Measurements from ENCODE around the gene SURF1. TPM values are rescaled to one million over a fixed set of nuclear protein-coding genes. Genes with fewer than 3 reads are reported as not detected.
"Not testable (repeated sequence)": the region's sequence is repeated elsewhere in the genome, so short reads cannot be mapped to it uniquely, and the experiment has no call there.

Gene SURF1
- total RNA-seq, 1 experiment from 2014 or later, result 57.7 TPM

- H3K4me1 ChIP-seq (replicated peaks; ENCODE audit: insufficient read depth), result no peaks in the 10 kb centered on the region
- CTCF ChIA-PET, result no interaction called here
- no peaks in the 10 kb centered on the region; the same call in 1 of the 2 replicates for H3K36me3 ChIP-seq (ENCODE audit: low read depth)
- no peak overlapping the region for H2AFZ ChIP-seq
- no peaks in the 10 kb centered on the region for H3K27me3 ChIP-seq (ENCODE audit: insufficient read depth, low read depth)
- no peak overlapping the region for H3K4me3 ChIP-seq
- no peak overlapping the region for H3K27ac ChIP-seq
- no peaks in the 10 kb centered on the region for H3K9me2 ChIP-seq (ENCODE audit: insufficient read depth)
- POLR2A ChIA-PET (ENCODE audit: unreplicated experiment), result no interaction called here
- H3K4me2 ChIP-seq, result no peak overlapping the region
- intact Hi-C loops (cut with micrococcal nuclease; ENCODE audit: unreplicated experiment), result no loop called here
- no peaks in the 10 kb centered on the region for H3K9me3 ChIP-seq (ENCODE audit: insufficient read depth, low read depth)
- no TSS peak for BruUV-seq (replicated peaks)
- peaks cover 6% of the 10 kb centered on the region; the same call in 1 of the 2 replicates for H3F3A ChIP-seq (ENCODE audit: insufficient read depth, low read depth)
- TF ChIP-seq EZH2 (IDR thresholded peaks at IDR 0.05; ENCODE audit: low read depth) (no peak), CTCF (conservative IDR thresholded peaks at IDR 0.05) (no peak)
- H3K79me2 ChIP-seq (ENCODE audit: low read depth), result peaks cover 10% of the 10 kb centered on the region
- DNase-seq, result no peak
- H4K20me1 ChIP-seq (ENCODE audit: insufficient read depth), result 0 out of 2 replicates have a peak, but pooled peaks cover 2% of the 10 kb centered on the region
Measured at GRCh38 chr9:133340256-133340655, 16.0 kb downstream of the SURF1 start.

GRCh38 chr9:133339641-133340040 is 16.6 kb downstream of the SURF1 start:
- Histone ChIP-seq H3K9me3 (ENCODE audit: insufficient read depth, low read depth) (no peaks in the 10 kb centered on the region), H3K79me2 (ENCODE audit: low read depth) (peaks cover 13% of the 10 kb centered on the region), H3K4me3 (no peak overlapping the region), H3K9me2 (ENCODE audit: insufficient read depth) (no peaks in the 10 kb centered on the region), H3K27ac (no peak overlapping the region), H4K20me1 (ENCODE audit: insufficient read depth) (0 out of 2 replicates have a peak, but pooled peaks cover 9% of the 10 kb centered on the region), H3K4me2 (no peak overlapping the region), H3K4me1 (replicated peaks; ENCODE audit: insufficient read depth) (peaks cover 3% of the 10 kb centered on the region), H3F3A (ENCODE audit: insufficient read depth, low read depth) (peaks cover 7% of the 10 kb centered on the region; the same call in 1 of the 2 replicates), H3K27me3 (ENCODE audit: insufficient read depth, low read depth) (no peaks in the 10 kb centered on the region), H3K36me3 (ENCODE audit: low read depth) (no peaks in the 10 kb centered on the region; the same call in 1 of the 2 replicates), H2AFZ (no peak overlapping the region)
- TF ChIP-seq CTCF (conservative IDR thresholded peaks at IDR 0.05) (no peak), EZH2 (IDR thresholded peaks at IDR 0.05; ENCODE audit: low read depth) (no peak)
- BruUV-seq (replicated peaks), result no TSS peak
- no peak for DNase-seq
- intact Hi-C loops (cut with micrococcal nuclease; ENCODE audit: unreplicated experiment), result loop anchor here (5.0 kb wide), 2 partner anchors 63 to 307 kb away; partner anchors contain the start of gene GTF3C5
- POLR2A ChIA-PET (ENCODE audit: unreplicated experiment), result no interaction called here
- CTCF ChIA-PET, result no interaction called here

- peaks cover 15% of the 10 kb centered on the region for H3K4me1 ChIP-seq (replicated peaks; ENCODE audit: insufficient read depth)
- no peaks in the 10 kb centered on the region for H3K9me3 ChIP-seq (ENCODE audit: insufficient read depth, low read depth)
- peaks cover 24% of the 10 kb centered on the region; the same call in 1 of the 2 replicates for H3F3A ChIP-seq (ENCODE audit: insufficient read depth, low read depth)
- peak within 1 kb of the TSS; percentile 91 for H2AFZ ChIP-seq
- CTCF ChIA-PET, result no interaction called here
- DNase-seq, result peak; percentile 76 to 92
- H3K4me3 ChIP-seq, result peak within 1 kb of the TSS; percentile 94
- no peaks in the 10 kb centered on the region for H3K9me2 ChIP-seq (ENCODE audit: insufficient read depth)
- H3K79me2 ChIP-seq (ENCODE audit: low read depth), result peaks cover 33% of the 10 kb centered on the region
- peaks cover 22% of the 10 kb centered on the region for H4K20me1 ChIP-seq (ENCODE audit: insufficient read depth)
- no peaks in the 10 kb centered on the region for H3K27me3 ChIP-seq (ENCODE audit: insufficient read depth, low read depth)
- BruUV-seq (replicated peaks), result TSS peak; percentile 90
- POLR2A ChIA-PET (ENCODE audit: unreplicated experiment), result interaction anchor here (0.7 kb wide), 3 partner anchors 8 to 896 kb away, joined by 3 to 22 read pairs (median 8); no protein-coding TSS in a partner anchor
- peak within 1 kb of the TSS; percentile 48 for H3K27ac ChIP-seq
- H3K36me3 ChIP-seq (ENCODE audit: low read depth), result peaks cover 12% of the 10 kb centered on the region; the same call in 1 of the 2 replicates
- intact Hi-C loops (cut with micrococcal nuclease; ENCODE audit: unreplicated experiment), result loop anchor here (1.0 to 5.0 kb wide), 3 partner anchors 12 to 304 kb away; partner anchors contain the start of genes GTF3C5, MED22 and RPL7A
- TF ChIP-seq EZH2 (IDR thresholded peaks at IDR 0.05; ENCODE audit: low read depth), result no peak
- no peak for TF ChIP-seq CTCF (conservative IDR thresholded peaks at IDR 0.05)
- H3K4me2 ChIP-seq, result peak within 1 kb of the TSS; percentile 88
Measured at GRCh38 chr9:133335924-133336811, 20.1 kb downstream of the SURF1 start, which contains the start of gene SURF6. SURF6 (minus strand) TSS chr9:133336188; CDS start chr9:133336132, 56 bp downstream.

GRCh38 chr9:133334888-133335287 is 21.4 kb downstream of the SURF1 start:
- H3K9me3 ChIP-seq (ENCODE audit: insufficient read depth, low read depth); BruUV-seq (replicated peaks); H3K27ac ChIP-seq; H3K9me2 ChIP-seq (ENCODE audit: insufficient read depth); H3K27me3 ChIP-seq (ENCODE audit: insufficient read depth, low read depth); H2AFZ ChIP-seq; DNase-seq: not testable (repeated sequence)
- peak overlapping the region; percentile 94 for H3K4me3 ChIP-seq
- CTCF ChIA-PET, result interaction anchor here (0.6 to 0.7 kb wide), 4 partner anchors 24 to 346 kb away, joined by 3 to 9 read pairs (median 8); no protein-coding TSS in a partner anchor
- POLR2A ChIA-PET (ENCODE audit: unreplicated experiment), result interaction anchor here (0.6 to 0.7 kb wide), 3 partner anchors 98 to 305 kb away, joined by 3 to 4 read pairs (median 3); no protein-coding TSS in a partner anchor
- H3K79me2 ChIP-seq (ENCODE audit: low read depth), result peaks cover 33% of the 10 kb centered on the region
- H4K20me1 ChIP-seq (ENCODE audit: insufficient read depth), result peaks cover 34% of the 10 kb centered on the region
- peaks cover 19% of the 10 kb centered on the region for H3K4me1 ChIP-seq (replicated peaks; ENCODE audit: insufficient read depth)
- peaks cover 20% of the 10 kb centered on the region; the same call in 1 of the 2 replicates for H3K36me3 ChIP-seq (ENCODE audit: low read depth)
- peaks cover 37% of the 10 kb centered on the region for H3F3A ChIP-seq (ENCODE audit: insufficient read depth, low read depth)
- peak overlapping the region; percentile 88 for H3K4me2 ChIP-seq
- intact Hi-C loops (cut with micrococcal nuclease; ENCODE audit: unreplicated experiment), result loop anchor here (5.0 kb wide), 2 partner anchors 67 to 303 kb away; partner anchors contain the start of gene GTF3C5

All from PC-9 (cell line).